ENCODE results near the gene ZMPSTE24.

The ZMPSTE24 gene

GRCh38 chr1:40272653-40273213 is 14.7 kb downstream of the ZMPSTE24 start:
- no peak for TF ChIP-seq CTCF (IDR thresholded peaks at IDR 0.05; ENCODE audit: poor library complexity, severe bottlenecking)
- Histone ChIP-seq H3K4me1 (ENCODE audit: insufficient read depth, poor library complexity, severe bottlenecking) (peaks cover 2% of the 10 kb centered on the region), H3K27me3 (ENCODE audit: insufficient read depth, poor library complexity, severe bottlenecking) (no peaks in the 10 kb centered on the region), H3K9me3 (ENCODE audit: severe bottlenecking) (no peaks in the 10 kb centered on the region), H3K4me3 (ENCODE audit: severe bottlenecking) (no peak overlapping the region), H3K36me3 (ENCODE audit: low read depth) (peaks cover 78% of the 10 kb centered on the region), H3K27ac (ENCODE audit: poor library complexity, severe bottlenecking) (no peak overlapping the region)
- DNase-seq (ENCODE audit: low spot score): no peak
- ATAC-seq (ENCODE audit: low read depth): no peak

- DNase-seq (ENCODE audit: low spot score) (no peak), ATAC-seq (ENCODE audit: low read depth) (no peak)
- H3K27ac ChIP-seq (ENCODE audit: poor library complexity, severe bottlenecking): no peak overlapping the region
- H3K9me3 ChIP-seq (ENCODE audit: severe bottlenecking): no peaks in the 10 kb centered on the region
- H3K36me3 ChIP-seq (ENCODE audit: low read depth): peaks cover 74% of the 10 kb centered on the region
- no peak for TF ChIP-seq CTCF (IDR thresholded peaks at IDR 0.05; ENCODE audit: poor library complexity, severe bottlenecking)
- H3K27me3 ChIP-seq (ENCODE audit: insufficient read depth, poor library complexity, severe bottlenecking): no peaks in the 10 kb centered on the region
- H3K4me3 ChIP-seq (ENCODE audit: severe bottlenecking): no peak overlapping the region
- no peaks in the 10 kb centered on the region for H3K4me1 ChIP-seq (ENCODE audit: insufficient read depth, poor library complexity, severe bottlenecking)
Observed at GRCh38 chr1:40273547-40274166, 15.6 kb downstream of the ZMPSTE24 start.

- no peak overlapping the region for H3K27ac ChIP-seq (ENCODE audit: poor library complexity, severe bottlenecking)
- ATAC-seq (ENCODE audit: low read depth) (no peak), DNase-seq (ENCODE audit: low spot score) (no peak)
- no peaks in the 10 kb centered on the region for H3K27me3 ChIP-seq (ENCODE audit: insufficient read depth, poor library complexity, severe bottlenecking)
- no peaks in the 10 kb centered on the region for H3K9me3 ChIP-seq (ENCODE audit: severe bottlenecking)
- no peaks in the 10 kb centered on the region for H3K4me1 ChIP-seq (ENCODE audit: insufficient read depth, poor library complexity, severe bottlenecking)
- no peak overlapping the region for H3K4me3 ChIP-seq (ENCODE audit: severe bottlenecking)
- TF ChIP-seq CTCF (IDR thresholded peaks at IDR 0.05; ENCODE audit: poor library complexity, severe bottlenecking): no peak
- peaks cover 76% of the 10 kb centered on the region for H3K36me3 ChIP-seq (ENCODE audit: low read depth)
Observed at GRCh38 chr1:40274331-40274730, 16.3 kb downstream of the ZMPSTE24 start.

GRCh38 chr1:40276122-40276521 is 18.1 kb downstream of the ZMPSTE24 start:
- Histone ChIP-seq H3K4me3 (ENCODE audit: severe bottlenecking) (no peak overlapping the region), H3K27ac (ENCODE audit: poor library complexity, severe bottlenecking) (no peak overlapping the region), H3K36me3 (ENCODE audit: low read depth) (peaks cover 75% of the 10 kb centered on the region), H3K4me1 (ENCODE audit: insufficient read depth, poor library complexity, severe bottlenecking) (no peaks in the 10 kb centered on the region), H3K27me3 (ENCODE audit: insufficient read depth, poor library complexity, severe bottlenecking) (no peaks in the 10 kb centered on the region), H3K9me3 (ENCODE audit: severe bottlenecking) (no peaks in the 10 kb centered on the region)
- no peak for TF ChIP-seq CTCF (IDR thresholded peaks at IDR 0.05; ENCODE audit: poor library complexity, severe bottlenecking)
- ATAC-seq (ENCODE audit: low read depth) (no peak), DNase-seq (ENCODE audit: low spot score) (no peak)

GRCh38 chr1:40281853-40282252 is 23.8 kb downstream of the ZMPSTE24 start:
- no peak overlapping the region for H3K27ac ChIP-seq (ENCODE audit: poor library complexity, severe bottlenecking)
- H3K36me3 ChIP-seq (ENCODE audit: low read depth): peaks cover 62% of the 10 kb centered on the region
- TF ChIP-seq CTCF (IDR thresholded peaks at IDR 0.05; ENCODE audit: poor library complexity, severe bottlenecking): no peak
- no peak overlapping the region for H3K4me3 ChIP-seq (ENCODE audit: severe bottlenecking)
- H3K9me3 ChIP-seq (ENCODE audit: severe bottlenecking): no peaks in the 10 kb centered on the region
- ATAC-seq (ENCODE audit: low read depth) (no peak), DNase-seq (ENCODE audit: low spot score) (no peak)
- H3K27me3 ChIP-seq (ENCODE audit: insufficient read depth, poor library complexity, severe bottlenecking): no peaks in the 10 kb centered on the region
- H3K4me1 ChIP-seq (ENCODE audit: insufficient read depth, poor library complexity, severe bottlenecking): no peaks in the 10 kb centered on the region
